Smooth muscle cell (in vitro differentiated cells): ENCODE data around the gene FOXP1. TPM values are rescaled to one million over a fixed set of nuclear protein-coding genes. Genes with fewer than 3 reads are reported as not detected.

Experiments
- DNase-seq: peaks from one replicate; lab custom pipeline; 2025; ENCODE audit not compliant: unreplicated experiment; lab: John Stamatoyannopoulos, UW
- H2AFZ ChIP-seq: fragments of 200-600 bp; sonication (generic); 2 replicates; pipeline ENCODE4 v1.6.0; 2016; ENCODE audit warnings: antibody characterized with exemption, low read depth, mild to moderate bottlenecking
- H3F3A ChIP-seq: fragments of 200-600 bp; sonication (generic); 2 replicates; pipeline ENCODE4 v1.6.0; 2017; ENCODE audit warnings: antibody characterized with exemption, low read depth
- H3K27ac ChIP-seq: fragments of 200-600 bp; sonication (generic); 2 replicates; pipeline ENCODE4 v1.5.1; 2016; ENCODE audit warnings: low read depth, mild to moderate bottlenecking
- H3K27me3 ChIP-seq: fragments of 200-600 bp; sonication (generic); 2 replicates; pipeline ENCODE4 v1.6.1; 2016; ENCODE audit warnings: low read depth, mild to moderate bottlenecking
- H3K36me3 ChIP-seq: fragments of 200-600 bp; sonication (generic); 2 replicates; pipeline ENCODE4 v1.5.1; 2016; ENCODE audit warnings: low read depth
- H3K4me1 ChIP-seq: fragments of 200-600 bp; sonication (generic); 2 replicates; pipeline ENCODE4 v1.5.1; 2016; ENCODE audit warnings: low read depth
- H3K4me2 ChIP-seq: fragments of 200-600 bp; sonication (generic); 2 replicates; pipeline ENCODE4 v1.6.0; 2016; ENCODE audit warnings: mild to moderate bottlenecking
- H3K4me3 ChIP-seq: fragments of 200-600 bp; sonication (generic); 2 replicates; pipeline ENCODE4 v1.5.1; 2016; ENCODE audit warnings: mild to moderate bottlenecking
- H3K79me2 ChIP-seq: fragments of 200-600 bp; sonication (generic); 2 replicates; pipeline ENCODE4 v1.6.0; 2016; ENCODE audit warnings: low read depth, mild to moderate bottlenecking
- H3K9ac ChIP-seq: fragments of 200-600 bp; sonication (generic); 2 replicates; pipeline ENCODE4 v1.6.0; 2016; ENCODE audit warnings: low read depth
- H3K9me3 ChIP-seq: fragments of 200-600 bp; sonication (generic); replicated peaks from 2 replicates; pipeline ENCODE4 v1.5.1; 2016; ENCODE audit warnings: low read depth
- H4K20me1 ChIP-seq: fragments of 200-600 bp; sonication (generic); 2 replicates; pipeline ENCODE4 v1.6.0; 2016; ENCODE audit warnings: low read depth
- WGBS: methylation state at CpG from one replicate; pipeline ENCODE4 v1.1.7; 2016; ENCODE audit warnings: low lambda C conversion rate; 5-methylcytosine and 5-hydroxymethylcytosine counted together
- polyA plus RNA-seq: library from polyadenylated mRNA; unstranded; fragments of >200 nt; fragmentation: Nextera tagmentation; extraction: Ambion mirVana; gene quantifications from 2 replicates; pipeline ENCODE4 v1.2.1, GENCODE V29; 2016
- total RNA-seq: library from RNA; depleted of rRNA; stranded (reverse); fragments of >200 nt; gene quantifications from 2 replicates; pipeline ENCODE4 v1.2.3, GENCODE V29; 2014
- TF ChIP-seq, protein P1 (sequence below): fragments of 200-600 bp; sonication (generic); IDR thresholded peaks from 2 replicates; pipeline ENCODE4 v1.5.1; 2017; ENCODE audit warnings: borderline replicate concordance, mild to moderate bottlenecking, antibody characterized with exemption; ENCODE audit not compliant: insufficient read depth, poor library complexity, severe bottlenecking

FOXP1 gene
- total and polyA plus RNA-seq, 2 experiments from 2014 or later, result 40.9 to 68.0 TPM

DNA sequence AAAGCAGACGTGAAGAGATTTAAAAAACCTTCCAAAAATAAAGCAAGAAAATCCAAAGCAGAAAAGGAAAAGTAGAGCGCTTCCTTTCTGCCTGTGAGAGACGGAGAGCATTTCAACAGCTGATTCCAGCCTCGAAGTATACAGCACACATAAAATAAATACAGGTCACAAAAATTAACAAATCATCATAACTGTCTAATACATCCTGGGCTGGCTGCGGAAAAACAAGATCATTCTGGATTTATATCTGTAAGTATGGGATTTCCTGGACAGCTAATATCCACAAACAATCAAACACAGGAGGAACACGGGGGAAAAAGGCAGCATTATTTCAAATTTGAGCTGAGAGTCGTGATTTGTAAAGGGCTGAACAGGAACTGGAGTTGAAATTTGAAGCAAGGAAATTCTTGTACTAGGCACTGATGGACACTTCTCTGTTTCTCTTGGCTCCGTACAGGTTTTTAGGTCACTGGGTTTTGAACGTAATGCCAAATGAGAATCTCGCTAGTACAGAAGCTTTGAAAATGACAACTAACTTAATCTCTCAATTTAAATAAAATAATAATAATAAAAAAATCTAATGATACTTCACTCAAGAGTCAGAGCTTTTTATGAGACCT is 577.7 kb downstream of the FOXP1 start:
- 76% methylated on average over 10 of the region's 10 CpGs for WGBS
- Histone ChIP-seq H3K4me2 (no peak overlapping the region), H3K27ac (no peak overlapping the region)

DNA sequence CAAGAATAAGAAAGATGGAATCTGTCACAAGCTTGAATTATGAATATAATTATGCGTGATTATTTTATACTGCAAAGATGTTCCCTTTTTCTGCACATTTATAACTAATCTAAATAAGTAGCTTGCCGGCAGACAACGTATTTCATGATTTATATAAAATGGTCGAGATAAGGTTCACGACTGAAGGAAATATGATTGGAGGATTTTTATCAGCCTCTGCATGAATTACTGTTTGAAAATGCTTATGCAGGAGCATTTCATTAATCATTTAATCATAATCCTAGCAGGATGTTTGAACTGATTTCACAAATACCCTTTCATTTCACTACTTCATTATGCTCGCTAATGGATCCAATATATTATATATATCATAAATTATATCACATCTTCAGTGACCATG is 580.0 kb downstream of the FOXP1 start:
- TF ChIP-seq, protein P1, sequence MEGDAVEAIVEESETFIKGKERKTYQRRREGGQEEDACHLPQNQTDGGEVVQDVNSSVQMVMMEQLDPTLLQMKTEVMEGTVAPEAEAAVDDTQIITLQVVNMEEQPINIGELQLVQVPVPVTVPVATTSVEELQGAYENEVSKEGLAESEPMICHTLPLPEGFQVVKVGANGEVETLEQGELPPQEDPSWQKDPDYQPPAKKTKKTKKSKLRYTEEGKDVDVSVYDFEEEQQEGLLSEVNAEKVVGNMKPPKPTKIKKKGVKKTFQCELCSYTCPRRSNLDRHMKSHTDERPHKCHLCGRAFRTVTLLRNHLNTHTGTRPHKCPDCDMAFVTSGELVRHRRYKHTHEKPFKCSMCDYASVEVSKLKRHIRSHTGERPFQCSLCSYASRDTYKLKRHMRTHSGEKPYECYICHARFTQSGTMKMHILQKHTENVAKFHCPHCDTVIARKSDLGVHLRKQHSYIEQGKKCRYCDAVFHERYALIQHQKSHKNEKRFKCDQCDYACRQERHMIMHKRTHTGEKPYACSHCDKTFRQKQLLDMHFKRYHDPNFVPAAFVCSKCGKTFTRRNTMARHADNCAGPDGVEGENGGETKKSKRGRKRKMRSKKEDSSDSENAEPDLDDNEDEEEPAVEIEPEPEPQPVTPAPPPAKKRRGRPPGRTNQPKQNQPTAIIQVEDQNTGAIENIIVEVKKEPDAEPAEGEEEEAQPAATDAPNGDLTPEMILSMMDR, result no peak
- Histone ChIP-seq H2AFZ (no peak overlapping the region), H3K4me1 (peaks cover 22% of the 10 kb centered on the region), H3K9me3 (no peaks in the 10 kb centered on the region), H3K4me2 (no peak overlapping the region), H3K36me3 (no peaks in the 10 kb centered on the region), H3K27me3 (no peaks in the 10 kb centered on the region), H3K4me3 (no peak overlapping the region), H3K9ac (no peak overlapping the region), H4K20me1 (peaks cover 8% of the 10 kb centered on the region), H3F3A (no peaks in the 10 kb centered on the region), H3K27ac (no peak overlapping the region), H3K79me2 (no peaks in the 10 kb centered on the region)
- WGBS, result 93% methylated on average over 6 of the region's 6 CpGs
- no peak for DNase-seq

More for the DNA sequence above, 577.7 kb downstream of the FOXP1 start:
- Histone ChIP-seq H2AFZ (no peak overlapping the region), H3K27me3 (no peaks in the 10 kb centered on the region), H3F3A (no peaks in the 10 kb centered on the region), H3K9me3 (no peaks in the 10 kb centered on the region), H3K4me3 (no peak overlapping the region), H3K4me1 (peaks cover 16% of the 10 kb centered on the region), H3K9ac (no peak overlapping the region), H3K36me3 (no peaks in the 10 kb centered on the region), H4K20me1 (peaks cover 11% of the 10 kb centered on the region), H3K79me2 (no peaks in the 10 kb centered on the region)
- TF ChIP-seq, protein P1, result no peak
- no peak for DNase-seq

DNA sequence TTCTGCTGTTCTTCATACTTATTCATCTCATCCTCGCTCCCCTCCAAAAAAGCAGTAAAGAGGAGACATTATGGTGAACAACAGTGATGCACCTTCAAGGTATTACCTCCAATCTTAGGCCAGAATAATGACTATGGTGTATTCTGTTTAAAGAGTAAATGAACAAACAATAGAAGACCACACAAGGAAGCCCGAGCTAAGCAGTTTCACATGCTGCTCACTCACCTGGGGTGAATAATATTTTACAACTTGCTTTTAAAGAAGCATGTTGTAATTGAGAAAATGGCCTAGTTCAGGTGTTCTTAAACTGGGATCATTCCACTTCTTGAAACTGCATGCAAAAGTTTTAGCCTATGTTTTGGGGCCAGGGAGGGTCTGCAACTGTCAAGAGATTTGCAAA is 581.2 kb downstream of the FOXP1 start:
- WGBS, result 96% methylated on average over 2 of the region's 2 CpGs
- H3K9ac ChIP-seq, result no peak overlapping the region
- H3K27me3 ChIP-seq, result no peaks in the 10 kb centered on the region
- no peak overlapping the region for H3K4me2 ChIP-seq
- no peaks in the 10 kb centered on the region for H3K9me3 ChIP-seq
- H3K36me3 ChIP-seq, result no peaks in the 10 kb centered on the region
- no peak overlapping the region for H2AFZ ChIP-seq
- peaks cover 10% of the 10 kb centered on the region for H3K4me1 ChIP-seq
- no peak for DNase-seq
- no peak overlapping the region for H3K4me3 ChIP-seq
- no peak overlapping the region for H3K27ac ChIP-seq
- H4K20me1 ChIP-seq, result peaks cover 8% of the 10 kb centered on the region
- H3K79me2 ChIP-seq, result no peaks in the 10 kb centered on the region
- no peaks in the 10 kb centered on the region for H3F3A ChIP-seq
- TF ChIP-seq, protein P1, result no peak

DNA sequence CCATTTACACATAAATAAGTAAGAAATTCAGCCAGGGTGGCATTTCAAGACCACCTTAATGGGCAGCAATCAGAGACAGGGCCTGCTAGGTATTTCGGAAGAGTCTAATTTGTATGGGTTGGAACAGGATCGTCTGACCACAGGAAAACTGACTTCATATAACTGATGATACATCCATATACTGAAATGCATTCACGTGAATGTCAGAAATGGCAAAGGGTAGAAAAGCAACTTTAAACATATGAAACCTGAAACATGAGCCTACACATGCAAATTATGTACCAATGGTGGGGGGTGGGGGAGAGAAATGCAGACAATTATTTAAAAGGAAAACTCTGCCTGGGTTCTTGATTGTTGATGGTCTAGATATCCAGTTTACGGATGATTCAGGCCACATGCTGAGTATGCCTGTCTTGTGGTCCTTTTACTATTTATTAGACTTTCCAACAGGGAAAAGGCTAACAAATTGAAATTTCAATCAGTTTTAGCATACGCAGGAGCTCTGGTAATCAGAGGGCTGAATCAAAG is 582.2 kb downstream of the FOXP1 start:
- H3K79me2 ChIP-seq, result no peaks in the 10 kb centered on the region
- no peak overlapping the region for H2AFZ ChIP-seq
- TF ChIP-seq, protein P1, result no peak
- no peaks in the 10 kb centered on the region for H3F3A ChIP-seq
- DNase-seq, result no peak
- peaks cover 6% of the 10 kb centered on the region for H3K4me1 ChIP-seq
- no peak overlapping the region for H3K4me2 ChIP-seq
- H3K4me3 ChIP-seq, result no peak overlapping the region
- no peaks in the 10 kb centered on the region for H3K9me3 ChIP-seq
- H3K27me3 ChIP-seq, result no peaks in the 10 kb centered on the region
- WGBS, result 78% methylated on average over 5 of the region's 5 CpGs
- H3K36me3 ChIP-seq, result no peaks in the 10 kb centered on the region
- no peak overlapping the region for H3K9ac ChIP-seq
- H4K20me1 ChIP-seq, result peaks cover 8% of the 10 kb centered on the region
- H3K27ac ChIP-seq, result peak overlapping the region; percentile 8
